ENCODE data around the gene ANAPC4.

DNA sequence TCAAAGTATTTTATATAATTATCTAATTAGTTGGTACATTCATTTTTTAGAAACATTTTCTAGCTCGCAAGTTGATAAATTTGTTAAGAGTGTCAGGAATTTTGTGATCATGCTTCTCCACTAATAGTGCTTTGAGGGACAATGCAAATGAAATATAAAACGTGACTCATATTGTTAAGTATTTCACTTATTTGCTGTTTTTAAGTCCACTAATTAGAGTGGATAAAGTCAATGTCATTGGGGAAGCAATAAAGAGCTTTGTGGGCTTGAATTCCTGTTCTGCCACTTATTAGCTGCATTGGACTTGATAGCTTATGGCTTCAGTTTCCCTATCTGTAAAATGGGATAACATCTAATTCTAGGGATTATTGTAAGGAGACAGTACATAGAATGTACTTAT lies 26.5 kb upstream of the ANAPC4 start:
- no peak for TF ChIP-seq POLR2AphosphoS5 (IDR thresholded peaks at IDR 0.05; ENCODE audit: low read depth, low read length)
- TF ChIP-seq REST (IDR thresholded peaks at IDR 0.05; ENCODE audit: insufficient read depth in 1 of 2, low read depth in 2 of 2, low read length in 2 of 2): no peak
- TF ChIP-seq SIN3A (IDR thresholded peaks at IDR 0.05; ENCODE audit: borderline replicate concordance, insufficient read depth, low read length): no peak
- TF ChIP-seq TAF1 (IDR thresholded peaks at IDR 0.05; ENCODE audit: borderline replicate concordance, insufficient read depth, low read length): no peak
